HG02943 (cell line): ENCODE measurements around the gene PPIL6.
"Not testable (repeated sequence)": the region's sequence is repeated elsewhere in the genome, so short reads cannot be mapped to it uniquely, and the experiment has no call there.

Source experiments
- ATAC-seq: cut with Tn5 transposase; IDR thresholded peaks from one replicate; pipeline ENCODE4 v1.9.1; 2021; ENCODE audit warnings: mild to moderate bottlenecking, low read depth, moderate library complexity; ENCODE audit not compliant: unreplicated experiment

Gene PPIL6

DNA sequence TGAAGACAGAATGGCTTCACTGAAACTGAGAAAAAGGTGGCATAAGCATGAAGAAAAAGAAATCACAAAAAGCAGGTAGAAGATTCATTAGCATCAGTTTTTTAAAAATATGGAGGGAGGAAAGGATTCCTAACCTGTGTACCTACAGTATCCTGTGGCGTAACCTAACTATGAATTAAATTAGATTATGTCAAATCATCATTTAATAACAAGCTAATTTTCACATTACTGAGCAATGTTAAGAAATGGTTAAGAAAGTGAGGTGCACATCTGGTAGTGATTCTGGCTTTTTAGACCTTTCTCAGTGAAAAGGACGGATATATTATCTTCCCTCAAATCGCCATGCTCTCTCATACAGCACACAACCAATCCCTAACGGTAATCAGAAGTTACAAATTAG, 70.7 kb downstream of the PPIL6 start:
- no peak for ATAC-seq

DNA sequence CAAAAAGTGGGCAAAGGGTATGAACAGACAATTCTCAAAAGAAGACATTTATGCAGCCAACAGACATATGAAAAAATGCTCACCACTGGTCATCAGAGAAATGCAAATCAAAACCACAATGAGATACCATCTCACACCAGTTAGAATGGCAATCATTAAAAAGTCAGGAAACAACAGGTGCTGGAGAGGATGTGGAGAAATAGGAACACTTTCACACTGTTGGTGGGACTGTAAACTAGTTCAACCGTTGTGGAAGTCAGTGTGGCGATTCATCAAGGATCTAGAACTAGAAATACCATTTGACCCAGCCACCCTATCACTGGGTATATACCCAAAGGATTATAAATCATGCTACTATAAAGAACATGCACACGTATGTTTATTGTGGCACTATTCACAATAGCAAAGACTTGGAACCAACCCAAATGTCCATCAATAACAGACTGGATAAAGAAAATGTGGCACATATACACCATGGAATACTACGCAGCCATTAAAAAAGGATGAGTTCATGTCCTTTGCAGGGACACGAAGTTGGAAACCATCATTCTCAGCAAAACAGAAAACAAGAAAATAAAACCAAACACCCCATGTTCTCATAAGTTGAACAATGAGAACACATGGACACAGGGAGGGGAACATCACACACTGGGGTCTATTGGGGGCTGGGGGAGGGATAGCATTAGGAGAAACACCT, 75.9 kb downstream of the PPIL6 start:
- not testable (repeated sequence) for ATAC-seq

DNA sequence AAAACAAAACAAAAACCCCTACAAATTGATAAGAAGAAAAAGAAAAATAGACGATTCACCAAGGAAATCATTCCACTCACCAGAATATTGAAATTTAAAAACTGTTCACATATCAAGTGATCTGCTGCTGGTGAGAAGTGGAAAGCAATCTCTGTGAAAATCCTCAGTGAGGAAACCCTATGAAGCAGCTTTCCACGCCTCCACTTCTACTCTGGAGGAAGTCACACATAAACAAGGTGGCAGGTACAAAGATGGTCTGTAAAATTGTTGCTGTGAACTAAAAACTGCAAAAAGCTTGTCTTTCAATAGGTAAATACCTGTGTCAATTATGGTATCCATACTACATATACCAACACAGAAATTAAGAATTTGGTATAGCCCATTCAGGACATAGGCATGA, 76.7 kb downstream of the PPIL6 start:
- no peak for ATAC-seq

DNA sequence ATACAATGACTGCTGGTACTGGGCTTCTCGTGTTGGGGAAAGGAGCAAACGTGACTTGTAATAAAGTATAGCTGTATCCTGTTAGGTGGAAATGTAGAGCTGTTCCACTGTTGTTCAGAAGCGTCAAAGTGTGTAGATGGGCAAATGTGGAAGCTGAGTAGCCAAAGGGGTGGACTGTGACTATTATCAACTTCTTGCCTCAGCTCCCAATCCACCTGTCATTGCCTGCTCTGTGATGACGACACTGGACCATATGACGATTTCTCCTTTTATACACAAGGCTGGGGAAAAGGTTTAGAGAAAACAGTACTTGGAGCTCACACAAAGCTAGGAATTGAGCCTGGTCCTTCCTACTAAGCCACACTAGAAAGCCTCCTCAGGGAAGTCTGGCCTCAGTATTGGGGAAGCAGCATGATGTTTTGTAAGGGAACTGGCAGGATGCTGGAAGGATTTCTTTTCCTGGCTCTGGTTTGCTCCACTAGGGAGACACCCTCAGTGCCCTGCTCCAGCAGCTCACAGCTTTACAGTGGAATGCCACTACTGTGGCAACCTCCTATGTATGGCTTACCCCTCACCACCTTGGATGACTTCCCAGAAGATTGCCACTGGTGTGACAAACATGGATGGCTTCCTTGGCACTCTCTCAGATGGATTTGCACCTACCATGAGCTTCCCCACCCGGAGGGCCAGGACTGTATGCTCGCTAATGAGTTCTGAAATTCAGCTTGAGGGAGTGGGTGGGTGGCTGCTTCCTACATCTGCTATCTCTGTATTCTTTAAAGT, 78.1 kb downstream of the PPIL6 start:
- no peak for ATAC-seq

DNA sequence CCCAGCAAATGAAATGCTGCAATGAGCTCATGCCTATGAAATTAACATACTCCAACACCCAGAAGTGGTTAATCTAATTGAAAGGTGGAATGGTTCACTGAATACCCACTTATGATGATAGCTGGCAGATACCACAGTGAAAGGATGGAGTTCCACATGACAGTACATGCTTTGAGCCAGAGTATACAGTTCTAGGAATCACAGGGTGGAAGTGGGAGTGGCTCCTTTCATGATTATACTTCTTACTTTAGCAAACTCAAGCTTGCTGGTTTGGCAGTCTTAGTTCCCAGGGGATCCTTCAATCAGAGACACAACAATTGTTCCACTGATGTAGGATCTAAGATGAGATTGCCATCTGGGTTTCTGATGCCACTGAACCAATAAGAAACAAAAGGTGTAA, 79.6 kb downstream of the PPIL6 start:
- no peak for ATAC-seq

DNA sequence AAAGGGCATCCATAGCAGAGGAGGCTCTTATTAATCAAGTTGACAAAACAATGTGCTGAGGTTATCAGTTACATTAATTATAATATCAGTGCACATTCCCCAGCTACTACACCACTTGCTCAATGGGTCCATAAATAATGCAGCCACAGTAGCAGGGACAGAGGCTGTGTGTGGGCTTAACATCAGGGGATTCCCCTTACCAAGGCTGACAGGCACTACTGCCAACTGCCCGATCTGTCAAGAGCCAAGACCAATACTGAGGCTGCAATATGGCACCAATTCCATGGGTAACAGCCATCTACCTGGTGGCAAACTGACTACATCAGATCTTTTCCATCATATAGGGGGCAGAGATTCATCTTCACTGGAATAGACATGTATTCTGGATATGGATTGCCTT, 80.1 kb downstream of the PPIL6 start:
- no peak for ATAC-seq

DNA sequence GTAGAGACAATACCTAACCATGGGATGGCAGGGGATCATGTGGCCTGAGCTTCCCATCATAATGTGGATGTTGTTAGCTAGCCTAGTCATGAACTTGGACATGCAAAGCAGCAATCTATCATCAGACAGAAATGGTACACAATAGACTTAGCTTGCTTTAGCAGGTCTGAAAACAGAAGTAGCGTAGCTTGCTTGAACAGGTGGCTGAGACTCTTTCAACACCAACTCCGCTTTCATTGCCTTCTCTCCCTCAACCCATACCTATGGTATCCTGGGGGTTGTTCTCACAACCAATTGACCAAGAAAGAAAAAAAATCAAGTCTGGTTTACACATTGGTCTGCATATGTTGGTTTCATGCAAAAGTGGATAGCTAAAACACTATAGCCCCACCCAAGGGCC, 81.2 kb downstream of the PPIL6 start:
- no peak for ATAC-seq

DNA sequence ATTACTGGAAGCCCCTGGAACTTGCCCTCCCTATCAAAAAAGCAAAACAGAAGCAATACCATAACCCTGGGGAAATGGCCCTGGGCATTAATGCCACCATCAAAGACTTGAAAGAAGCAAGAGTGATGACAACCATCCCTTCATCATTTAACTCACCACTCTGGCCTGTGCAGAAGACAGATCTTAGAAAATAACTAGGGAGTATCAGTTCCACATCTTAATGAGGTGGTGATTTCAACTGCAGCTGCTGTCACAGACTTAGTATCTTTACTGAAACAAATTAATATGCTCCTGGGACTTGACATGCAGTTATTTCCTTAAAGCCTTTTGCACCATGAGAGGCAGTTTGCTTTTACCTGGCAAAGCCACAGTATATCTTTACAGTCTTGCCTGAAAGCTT, 82.2 kb downstream of the PPIL6 start:
- no peak for ATAC-seq

DNA sequence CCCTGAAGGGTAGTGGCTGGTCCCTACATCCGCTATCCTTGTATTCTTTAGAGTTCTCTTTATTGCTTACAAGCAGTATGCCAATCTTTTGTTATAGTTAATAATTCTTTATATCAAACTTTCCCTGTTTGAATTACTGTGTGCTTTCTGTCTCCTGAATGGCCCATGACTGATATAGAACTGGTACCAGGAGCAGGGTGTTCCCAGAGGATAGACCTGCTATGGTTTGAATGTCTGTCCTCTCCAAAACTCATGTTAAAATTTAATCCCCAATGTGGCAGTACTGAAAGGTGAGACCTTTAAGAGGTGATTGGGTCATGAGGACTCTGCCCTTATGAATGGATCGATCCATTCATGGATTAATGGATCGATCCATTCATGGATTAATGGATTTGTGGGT, 84.2 kb downstream of the PPIL6 start:
- no peak for ATAC-seq

DNA sequence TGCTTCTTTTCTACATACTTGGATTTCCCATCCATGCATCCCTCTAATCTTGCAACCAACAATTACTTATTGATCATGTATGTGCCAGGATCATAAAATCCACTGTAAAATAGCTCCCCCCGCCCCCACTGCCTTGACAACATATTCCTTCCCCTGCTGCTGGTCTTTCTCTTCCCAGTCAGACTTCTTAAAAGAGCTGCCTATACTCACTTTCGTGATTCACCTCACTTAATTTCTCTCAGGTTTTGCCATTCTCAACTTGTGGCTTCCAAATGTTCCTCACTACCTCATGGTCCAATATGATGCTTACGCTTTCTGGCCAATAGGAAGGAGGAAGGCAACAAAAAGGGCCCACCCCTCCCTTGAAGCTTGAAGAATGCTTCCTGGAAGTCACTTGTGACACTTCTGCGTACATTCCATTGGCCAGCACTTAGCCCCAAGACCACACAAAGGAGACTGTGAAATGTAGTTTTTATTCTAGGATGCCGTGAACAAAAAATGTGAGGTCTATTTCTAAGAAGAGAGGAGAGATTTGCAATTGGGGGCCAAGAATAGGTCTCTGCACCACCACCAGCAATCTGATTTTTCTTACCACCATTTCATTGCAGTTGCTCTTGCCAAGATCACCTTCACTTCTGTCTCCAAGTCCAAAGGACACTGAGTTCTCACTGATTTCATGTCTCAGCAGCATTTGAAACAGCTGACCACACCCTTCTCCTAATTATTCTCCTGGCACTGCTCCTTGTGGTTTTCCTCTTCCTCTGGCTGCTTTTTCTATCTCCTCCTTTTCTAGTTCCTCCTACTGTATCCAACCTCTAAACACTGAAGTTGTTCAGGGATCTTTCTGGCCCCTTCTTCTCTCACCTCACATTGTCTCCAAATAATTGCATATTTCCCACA, 88.9 kb downstream of the PPIL6 start:
- ATAC-seq: no peak

DNA sequence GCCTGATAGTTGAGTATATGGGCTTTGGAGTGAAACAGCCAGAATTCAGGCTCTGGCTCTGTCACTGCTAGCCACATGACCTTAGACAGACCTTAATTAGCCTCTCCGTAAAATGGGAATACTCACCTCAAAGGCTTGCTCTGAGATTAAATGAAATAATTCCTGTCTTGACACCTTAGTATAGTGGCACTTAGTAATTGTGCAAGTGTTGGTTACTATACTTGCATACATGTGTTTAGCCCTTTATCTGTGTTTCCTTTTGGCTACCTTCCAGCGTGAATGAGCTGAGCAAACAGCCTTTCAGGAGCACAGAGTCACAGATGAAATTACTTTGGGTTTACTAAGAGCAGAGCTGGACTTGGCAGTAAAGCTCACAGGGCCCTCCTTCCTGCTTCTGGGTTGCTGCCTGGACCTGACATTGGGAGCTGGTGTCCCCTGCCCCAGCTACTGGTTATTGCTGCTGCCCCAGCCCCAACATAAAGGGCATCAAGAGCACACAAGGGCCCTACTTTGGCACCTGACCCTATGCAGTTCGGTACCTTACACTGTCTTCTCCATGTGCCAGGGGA, 90.9 kb downstream of the PPIL6 start:
- ATAC-seq: no peak

DNA sequence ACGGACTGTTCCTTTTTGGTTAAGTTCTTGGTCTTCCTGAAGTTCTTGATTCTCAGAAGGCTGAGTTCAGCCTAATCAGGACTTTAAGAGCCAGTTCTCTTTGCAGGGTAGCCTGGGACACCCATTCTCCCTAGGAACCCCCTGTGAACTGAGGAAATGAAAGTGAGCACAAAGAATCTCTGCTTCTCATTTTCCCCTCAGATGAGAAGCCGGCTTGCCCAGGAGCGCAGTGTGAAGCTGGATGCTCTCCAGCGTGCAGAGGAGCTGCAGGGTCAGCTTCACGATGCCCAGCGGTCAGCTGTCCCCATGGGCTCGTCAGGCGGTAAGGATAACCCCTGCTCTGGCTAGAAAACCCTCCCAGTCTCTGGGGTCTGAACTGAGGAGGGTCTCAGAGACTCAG, 92.2 kb downstream of the PPIL6 start:
- ATAC-seq: no peak

DNA sequence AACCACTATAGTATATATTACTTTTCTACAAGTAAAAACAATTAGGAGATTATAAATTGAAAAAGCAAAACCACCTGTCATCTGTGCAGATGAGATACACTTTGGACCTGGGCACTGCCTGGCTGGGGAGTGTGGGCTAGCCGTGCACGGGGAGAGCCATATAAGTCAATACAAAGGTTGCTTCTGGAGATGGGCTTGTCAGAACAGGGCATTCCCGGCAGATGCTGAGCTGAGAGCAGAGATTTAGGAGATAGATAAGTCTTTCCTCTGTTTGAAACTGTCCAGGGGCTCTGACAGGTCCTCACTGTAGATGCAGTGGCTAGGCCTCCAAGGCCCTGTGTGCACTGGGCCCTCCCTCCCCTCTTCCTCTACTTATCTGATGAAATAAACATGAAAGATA, 92.6 kb downstream of the PPIL6 start:
- ATAC-seq: no peak

DNA sequence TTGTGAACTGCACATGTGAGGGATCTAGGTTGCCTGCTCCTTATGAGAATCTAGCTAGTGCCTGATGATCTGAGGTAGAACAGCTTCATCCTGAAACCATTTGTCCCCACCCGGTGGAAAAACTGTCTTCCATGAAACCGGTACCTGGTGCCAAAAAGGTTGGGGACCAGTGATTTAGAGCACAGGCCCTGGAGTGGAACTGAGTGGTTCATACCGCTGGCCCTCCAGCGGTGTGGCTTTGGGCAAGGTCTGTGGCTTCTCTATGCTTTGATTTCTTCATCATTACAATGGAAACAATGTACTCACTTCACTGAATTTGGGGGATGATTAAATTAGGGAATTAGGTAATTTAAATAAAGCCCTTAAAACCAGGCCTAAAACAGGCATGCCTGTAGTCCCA, 94.4 kb downstream of the PPIL6 start:
- no peak for ATAC-seq

DNA sequence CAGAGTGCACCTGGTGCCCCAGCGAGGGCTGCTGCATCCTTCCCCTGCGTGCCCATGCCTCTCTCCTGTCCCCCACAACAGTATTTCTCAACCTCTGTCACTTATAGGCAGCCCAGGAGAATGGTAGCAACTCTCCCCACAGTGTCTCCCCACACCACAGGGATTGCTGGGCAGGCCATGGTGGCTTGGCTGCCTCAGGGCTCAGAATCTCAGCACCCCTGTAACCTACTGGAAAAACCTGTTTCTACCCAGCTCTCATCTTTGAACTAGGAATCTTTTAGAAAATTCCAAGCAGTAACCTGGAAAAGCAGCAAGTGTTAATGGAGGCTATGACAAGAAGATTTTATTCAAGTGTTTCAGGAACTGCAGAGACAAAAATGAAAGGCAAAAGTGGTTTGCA, 96.2 kb downstream of the PPIL6 start:
- ATAC-seq: no peak

DNA sequence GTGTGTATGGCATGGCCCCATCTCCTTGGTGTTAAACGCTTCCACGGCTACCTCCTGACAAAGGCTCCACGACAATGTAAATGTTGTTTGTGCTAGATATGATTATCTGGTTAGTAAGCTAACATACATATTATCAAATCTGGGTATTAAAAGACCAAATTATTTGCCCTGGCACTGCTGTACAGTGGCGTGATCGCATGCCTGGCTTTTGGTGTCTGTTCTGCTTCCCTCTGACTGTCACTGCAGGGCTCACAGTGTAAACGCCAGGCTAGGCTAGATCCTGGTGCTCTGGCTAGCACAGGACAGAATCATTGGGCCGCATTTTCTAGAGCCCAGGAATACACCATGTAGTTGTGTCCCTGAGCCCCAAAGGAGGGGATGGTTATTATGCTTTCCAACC, 96.9 kb downstream of the PPIL6 start:
- ATAC-seq: no peak

DNA sequence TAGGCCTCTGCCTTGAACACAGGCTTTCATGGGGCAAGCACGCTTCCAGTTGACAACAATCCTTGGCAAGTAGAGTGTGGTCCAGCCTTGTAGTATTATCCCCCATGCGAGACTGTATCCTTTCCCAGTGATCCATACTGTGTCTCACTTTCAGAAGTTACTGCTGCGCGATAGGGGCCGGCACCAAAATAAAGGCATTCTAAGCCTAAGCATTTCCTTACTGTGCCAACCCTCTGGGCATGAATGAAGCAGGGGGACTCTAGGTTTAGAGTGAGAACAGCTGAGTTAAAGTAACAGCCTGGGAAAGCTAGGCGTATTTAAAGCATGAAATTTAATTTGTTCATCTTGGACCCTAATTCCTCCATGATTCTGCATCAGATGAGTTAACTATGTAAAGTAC, 97.5 kb downstream of the PPIL6 start:
- ATAC-seq: no peak

DNA sequence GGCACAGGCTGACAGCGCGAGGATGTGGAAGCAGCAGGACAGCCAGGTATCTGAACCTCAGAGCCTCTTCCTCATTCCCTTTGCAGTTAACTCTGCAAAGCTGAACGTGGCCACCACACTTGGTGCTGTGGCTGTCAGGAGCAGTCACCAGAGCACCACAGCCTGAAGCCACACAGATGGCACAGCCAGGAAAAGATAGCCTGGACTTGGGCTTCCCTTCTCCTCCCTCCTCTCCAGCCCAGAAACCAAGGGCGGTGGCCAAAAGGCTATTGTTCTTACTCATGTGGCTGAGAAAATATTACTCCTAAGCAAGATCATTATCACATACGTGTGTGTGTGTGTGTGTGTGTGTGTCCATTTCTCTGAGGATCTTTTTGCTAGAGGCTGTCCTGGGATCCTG, 97.9 kb downstream of the PPIL6 start:
- no peak for ATAC-seq

DNA sequence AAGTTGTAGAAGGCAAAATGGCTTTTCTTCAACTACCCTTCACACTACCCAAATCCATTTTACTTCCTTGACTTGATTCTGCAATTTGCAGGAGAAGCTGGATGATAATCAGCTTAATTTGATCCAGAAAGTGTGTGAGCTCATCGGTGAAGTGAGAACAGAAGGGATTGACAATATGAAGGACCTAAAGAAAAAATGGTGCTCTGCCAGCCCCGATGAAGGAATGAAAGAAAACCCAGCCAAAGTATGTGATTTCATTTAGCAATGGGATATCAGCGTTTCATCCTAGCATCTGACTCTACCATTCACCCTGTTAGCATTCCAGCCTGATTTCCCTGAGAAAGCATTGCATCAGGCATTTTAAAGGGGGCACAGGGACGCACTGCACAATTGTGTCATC, 99.6 kb downstream of the PPIL6 start:
- ATAC-seq: no peak
